Measurements from ENCODE around the gene C6orf132.

Gene C6orf132

DNA sequence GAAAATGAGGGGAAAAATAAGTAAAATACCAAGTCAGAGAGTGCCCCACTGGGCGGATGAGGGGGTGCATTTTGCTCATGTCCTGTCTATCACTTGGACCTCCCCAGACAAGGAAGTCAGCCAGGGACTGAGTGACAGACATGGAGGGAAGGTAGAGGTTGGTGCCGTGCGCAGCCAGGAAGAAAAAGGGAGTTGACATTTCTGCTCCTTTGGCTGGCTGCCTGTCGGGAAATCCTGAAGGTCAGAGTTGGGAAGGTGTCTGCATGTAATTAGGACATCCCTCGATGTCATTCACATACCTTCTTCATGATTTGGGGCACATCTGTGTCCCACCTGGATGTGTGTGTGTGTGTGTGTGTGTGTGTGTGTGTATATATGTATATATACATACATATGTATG is 39.7 kb upstream of the C6orf132 start:
- no peak for DNase-seq
- H2AK5ac ChIP-seq (ENCODE audit: low read length) = no peak overlapping the region
- H2BK15ac ChIP-seq (replicated peaks; ENCODE audit: low read depth) = no peak overlapping the region
- H2BK120ac ChIP-seq (ENCODE audit: low read depth, low read length) = no peak overlapping the region
- H3K79me1 ChIP-seq (ENCODE audit: low read length) = no peaks in the 10 kb centered on the region
- no peak overlapping the region for H3K27ac ChIP-seq (ENCODE audit: low read depth, low read length)
- no peaks in the 10 kb centered on the region for H3K79me2 ChIP-seq (ENCODE audit: control insufficient read depth, insufficient read depth, low read length)
- no peaks in the 10 kb centered on the region for H3K36me3 ChIP-seq (ENCODE audit: control insufficient read depth, insufficient read depth, low read length)
- H4K5ac ChIP-seq (ENCODE audit: low read length) = no peak overlapping the region
- no peak overlapping the region for H2BK5ac ChIP-seq (ENCODE audit: low read length)
- WGBS (ENCODE audit: extremely low coverage, insufficient coverage, low lambda C conversion rate) = no CpG with 5 or more reads among the region's 5 CpGs
- no peak overlapping the region for H3K23ac ChIP-seq (ENCODE audit: low read length)
- no peak overlapping the region for H3K9ac ChIP-seq (ENCODE audit: low read length)
- H3K18ac ChIP-seq (ENCODE audit: low read length) = no peak overlapping the region
- no peaks in the 10 kb centered on the region for H3K27me3 ChIP-seq (ENCODE audit: insufficient read depth, low read length, poor library complexity)
- no peak overlapping the region for H3K4me2 ChIP-seq (ENCODE audit: low read length)
- H3K4me1 ChIP-seq (ENCODE audit: control insufficient read depth, low read depth, low read length) = peaks cover 2% of the 10 kb centered on the region
- H3K4me3 ChIP-seq (ENCODE audit: low read length) = no peak overlapping the region
- H4K8ac ChIP-seq (ENCODE audit: low read depth, low read length) = no peak overlapping the region
- no peak overlapping the region for H3K4ac ChIP-seq (ENCODE audit: low read depth, low read length)
- H3K56ac ChIP-seq (ENCODE audit: low read length) = no peak overlapping the region

DNA sequence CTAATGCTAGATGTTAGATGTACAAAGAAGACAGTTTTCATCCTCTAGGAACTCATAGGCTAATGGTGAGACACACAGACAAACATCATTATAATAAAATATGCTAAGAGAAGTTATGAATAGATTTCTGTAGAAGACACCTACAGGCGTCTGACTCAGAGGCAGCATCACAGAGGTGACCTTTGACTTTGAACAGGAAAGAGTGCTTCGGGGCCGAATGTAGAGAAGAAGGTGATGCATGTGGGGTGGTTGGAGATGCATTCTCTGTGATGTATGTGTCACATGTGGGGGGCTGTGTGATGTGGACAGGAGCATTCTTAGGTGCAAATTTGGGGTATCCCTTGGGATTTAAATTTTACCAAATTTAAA is 37.5 kb upstream of the C6orf132 start:
- no peaks in the 10 kb centered on the region for H3K79me1 ChIP-seq (ENCODE audit: low read length)
- H4K8ac ChIP-seq (ENCODE audit: low read depth, low read length) = no peak overlapping the region
- no peak overlapping the region for H2BK5ac ChIP-seq (ENCODE audit: low read length)
- no peak overlapping the region for H2BK120ac ChIP-seq (ENCODE audit: low read depth, low read length)
- H3K4me1 ChIP-seq (ENCODE audit: control insufficient read depth, low read depth, low read length) = peaks cover 2% of the 10 kb centered on the region
- H2AK5ac ChIP-seq (ENCODE audit: low read length) = no peak overlapping the region
- DNase-seq = no peak
- H3K36me3 ChIP-seq (ENCODE audit: control insufficient read depth, insufficient read depth, low read length) = no peaks in the 10 kb centered on the region
- H3K18ac ChIP-seq (ENCODE audit: low read length) = no peak overlapping the region
- no peak overlapping the region for H2BK15ac ChIP-seq (replicated peaks; ENCODE audit: low read depth)
- H3K79me2 ChIP-seq (ENCODE audit: control insufficient read depth, insufficient read depth, low read length) = no peaks in the 10 kb centered on the region
- H3K27ac ChIP-seq (ENCODE audit: low read depth, low read length) = no peak overlapping the region
- H4K5ac ChIP-seq (ENCODE audit: low read length) = no peak overlapping the region
- no peak overlapping the region for H3K56ac ChIP-seq (ENCODE audit: low read length)
- H3K23ac ChIP-seq (ENCODE audit: low read length) = no peak overlapping the region
- H3K4me3 ChIP-seq (ENCODE audit: low read length) = no peak overlapping the region
- H3K27me3 ChIP-seq (ENCODE audit: insufficient read depth, low read length, poor library complexity) = no peaks in the 10 kb centered on the region
- no peak overlapping the region for H3K9ac ChIP-seq (ENCODE audit: low read length)
- WGBS (ENCODE audit: extremely low coverage, insufficient coverage, low lambda C conversion rate) = no CpG with 5 or more reads among the region's 3 CpGs
- no peak overlapping the region for H3K4ac ChIP-seq (ENCODE audit: low read depth, low read length)
- H3K4me2 ChIP-seq (ENCODE audit: low read length) = no peak overlapping the region

DNA sequence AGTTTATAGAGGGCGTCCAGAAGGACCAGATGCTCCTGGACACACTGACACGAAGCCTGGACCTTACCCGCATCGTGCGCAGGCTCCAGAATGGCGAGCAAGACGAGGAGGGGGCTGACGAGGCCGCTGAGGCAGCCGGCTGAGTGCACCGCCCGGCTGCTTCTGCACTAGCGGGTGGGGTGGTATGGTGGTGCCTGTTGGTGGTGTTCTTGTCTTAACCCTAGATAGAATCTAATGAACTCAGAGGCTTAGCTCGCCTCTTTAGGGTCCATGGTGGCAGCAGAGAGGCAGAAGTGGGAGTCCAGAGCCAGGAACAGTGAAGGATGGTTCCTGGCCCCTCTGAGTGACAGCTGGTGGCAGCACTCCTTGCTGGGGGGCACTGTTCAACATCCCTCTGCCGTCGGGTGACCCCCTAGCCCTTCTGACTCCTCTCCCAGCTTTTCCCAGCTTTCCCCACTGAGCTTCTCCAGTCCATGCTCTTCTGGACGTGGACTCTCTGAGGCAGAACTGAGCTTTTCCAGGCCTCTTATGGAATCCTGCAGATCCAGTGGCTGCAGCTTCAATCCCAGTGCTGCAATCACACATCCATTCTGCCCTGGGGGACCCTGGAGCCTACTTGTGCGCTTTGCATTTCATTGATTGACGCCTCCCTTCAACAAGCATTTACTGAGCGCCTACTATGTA is 37.0 kb upstream of the C6orf132 start:
- H3K9ac ChIP-seq (ENCODE audit: low read length) = no peak overlapping the region
- WGBS (ENCODE audit: extremely low coverage, insufficient coverage, low lambda C conversion rate) = no CpG with 5 or more reads among the region's 20 CpGs
- no peak overlapping the region for H3K27ac ChIP-seq (ENCODE audit: low read depth, low read length)
- H3K4me2 ChIP-seq (ENCODE audit: low read length) = no peak overlapping the region
- no peaks in the 10 kb centered on the region for H3K36me3 ChIP-seq (ENCODE audit: control insufficient read depth, insufficient read depth, low read length)
- no peak overlapping the region for H2BK15ac ChIP-seq (replicated peaks; ENCODE audit: low read depth)
- H2AK5ac ChIP-seq (ENCODE audit: low read length) = no peak overlapping the region
- H3K79me2 ChIP-seq (ENCODE audit: control insufficient read depth, insufficient read depth, low read length) = no peaks in the 10 kb centered on the region
- no peak overlapping the region for H3K23ac ChIP-seq (ENCODE audit: low read length)
- H2BK120ac ChIP-seq (ENCODE audit: low read depth, low read length) = no peak overlapping the region
- no peak overlapping the region for H2BK5ac ChIP-seq (ENCODE audit: low read length)
- H4K8ac ChIP-seq (ENCODE audit: low read depth, low read length) = no peak overlapping the region
- no peaks in the 10 kb centered on the region for H3K27me3 ChIP-seq (ENCODE audit: insufficient read depth, low read length, poor library complexity)
- no peaks in the 10 kb centered on the region for H3K79me1 ChIP-seq (ENCODE audit: low read length)
- no peak overlapping the region for H3K4ac ChIP-seq (ENCODE audit: low read depth, low read length)
- no peak for DNase-seq
- H3K18ac ChIP-seq (ENCODE audit: low read length) = no peak overlapping the region
- no peak overlapping the region for H3K56ac ChIP-seq (ENCODE audit: low read length)
- no peak overlapping the region for H4K5ac ChIP-seq (ENCODE audit: low read length)
- peaks cover 2% of the 10 kb centered on the region for H3K4me1 ChIP-seq (ENCODE audit: control insufficient read depth, low read depth, low read length)
- H3K4me3 ChIP-seq (ENCODE audit: low read length) = no peak overlapping the region

DNA sequence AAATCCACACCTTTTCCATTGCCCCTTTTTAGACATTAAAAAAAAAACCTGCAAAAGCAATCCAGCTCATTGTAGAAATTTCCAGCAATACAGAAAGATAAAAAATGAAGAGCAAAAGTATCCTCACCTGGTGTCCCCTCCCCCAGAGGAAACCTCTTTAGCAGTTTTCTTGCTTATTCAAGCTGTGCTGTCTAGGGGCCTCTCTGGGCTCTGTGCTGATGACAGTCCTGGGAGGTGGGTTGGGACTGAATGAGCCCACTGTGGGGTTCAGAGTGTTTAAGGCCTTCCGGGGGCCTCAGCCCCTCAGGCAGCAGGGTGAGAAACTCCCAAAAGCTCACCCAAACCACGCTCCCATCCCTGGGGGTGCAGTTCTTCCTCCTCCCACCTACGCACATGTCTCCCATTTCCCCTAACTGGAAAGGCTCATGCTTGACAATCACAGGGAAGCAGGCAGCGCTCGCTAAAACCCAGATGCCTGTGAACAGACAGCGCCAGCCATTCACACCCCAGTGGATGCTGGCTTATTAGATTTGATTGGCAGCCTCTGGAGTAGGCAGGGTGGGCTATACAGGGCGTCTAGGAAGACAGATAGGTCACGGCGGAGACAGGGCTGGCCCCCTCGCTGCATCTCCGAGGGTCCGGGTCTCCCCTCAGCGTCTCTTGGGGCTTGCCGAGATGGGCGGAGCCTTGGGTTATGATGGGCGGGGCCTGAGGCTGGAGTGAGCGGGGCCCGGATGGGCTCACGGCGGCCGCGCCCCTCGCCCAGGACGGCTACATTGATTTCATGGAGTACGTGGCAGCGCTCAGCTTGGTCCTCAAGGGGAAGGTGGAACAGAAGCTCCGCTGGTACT is 35.3 kb upstream of the C6orf132 start:
- no peaks in the 10 kb centered on the region for H3K79me1 ChIP-seq (ENCODE audit: low read length)
- no peak overlapping the region for H2AK5ac ChIP-seq (ENCODE audit: low read length)
- H2BK120ac ChIP-seq (ENCODE audit: low read depth, low read length) = no peak overlapping the region
- no peak overlapping the region for H3K23ac ChIP-seq (ENCODE audit: low read length)
- DNase-seq = peak; percentile 69
- H3K27ac ChIP-seq (ENCODE audit: low read depth, low read length) = no peak overlapping the region
- no peaks in the 10 kb centered on the region for H3K36me3 ChIP-seq (ENCODE audit: control insufficient read depth, insufficient read depth, low read length)
- H3K56ac ChIP-seq (ENCODE audit: low read length) = peak overlapping the region; percentile 61
- no CpG with 5 or more reads among the region's 27 CpGs for WGBS (ENCODE audit: extremely low coverage, insufficient coverage, low lambda C conversion rate)
- no peak overlapping the region for H2BK15ac ChIP-seq (replicated peaks; ENCODE audit: low read depth)
- H3K4me2 ChIP-seq (ENCODE audit: low read length) = peak overlapping the region; percentile 63
- peak overlapping the region; percentile 2 for H3K4me3 ChIP-seq (ENCODE audit: low read length)
- H3K79me2 ChIP-seq (ENCODE audit: control insufficient read depth, insufficient read depth, low read length) = no peaks in the 10 kb centered on the region
- no peak overlapping the region for H4K5ac ChIP-seq (ENCODE audit: low read length)
- no peak overlapping the region for H4K8ac ChIP-seq (ENCODE audit: low read depth, low read length)
- H3K9ac ChIP-seq (ENCODE audit: low read length) = peak overlapping the region; percentile 23
- peaks cover 2% of the 10 kb centered on the region for H3K4me1 ChIP-seq (ENCODE audit: control insufficient read depth, low read depth, low read length)
- no peak overlapping the region for H3K4ac ChIP-seq (ENCODE audit: low read depth, low read length)
- H2BK5ac ChIP-seq (ENCODE audit: low read length) = no peak overlapping the region
- no peaks in the 10 kb centered on the region for H3K27me3 ChIP-seq (ENCODE audit: insufficient read depth, low read length, poor library complexity)
- no peak overlapping the region for H3K18ac ChIP-seq (ENCODE audit: low read length)

DNA sequence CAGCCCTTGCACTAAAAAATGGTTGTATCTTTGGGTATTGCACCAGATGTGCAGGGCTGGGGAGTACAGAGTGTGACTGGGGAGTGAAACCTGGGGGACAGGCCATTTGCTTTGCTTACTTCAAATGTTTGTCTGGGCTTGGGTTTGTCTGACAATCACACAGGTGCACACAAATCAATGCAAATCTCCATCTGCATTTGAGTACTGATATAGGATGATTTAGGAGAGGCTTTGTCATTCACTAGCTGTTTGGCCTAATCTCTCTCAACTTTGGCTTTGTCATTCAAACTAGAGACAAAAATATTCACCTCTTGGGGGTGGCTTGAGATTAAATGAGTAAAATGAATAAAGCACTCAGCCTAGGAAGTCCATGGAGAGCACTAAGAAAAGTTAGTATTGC is 34.6 kb upstream of the C6orf132 start:
- H2AK5ac ChIP-seq (ENCODE audit: low read length) = no peak overlapping the region
- H2BK5ac ChIP-seq (ENCODE audit: low read length) = no peak overlapping the region
- H4K5ac ChIP-seq (ENCODE audit: low read length) = no peak overlapping the region
- H3K4me2 ChIP-seq (ENCODE audit: low read length) = no peak overlapping the region
- H2BK15ac ChIP-seq (replicated peaks; ENCODE audit: low read depth) = no peak overlapping the region
- no peak overlapping the region for H3K9ac ChIP-seq (ENCODE audit: low read length)
- H3K27ac ChIP-seq (ENCODE audit: low read depth, low read length) = no peak overlapping the region
- no peaks in the 10 kb centered on the region for H3K79me2 ChIP-seq (ENCODE audit: control insufficient read depth, insufficient read depth, low read length)
- no peak overlapping the region for H4K8ac ChIP-seq (ENCODE audit: low read depth, low read length)
- H2BK120ac ChIP-seq (ENCODE audit: low read depth, low read length) = no peak overlapping the region
- no peaks in the 10 kb centered on the region for H3K27me3 ChIP-seq (ENCODE audit: insufficient read depth, low read length, poor library complexity)
- no peak overlapping the region for H3K56ac ChIP-seq (ENCODE audit: low read length)
- H3K79me1 ChIP-seq (ENCODE audit: low read length) = no peaks in the 10 kb centered on the region
- DNase-seq = no peak
- no peaks in the 10 kb centered on the region for H3K36me3 ChIP-seq (ENCODE audit: control insufficient read depth, insufficient read depth, low read length)
- no peak overlapping the region for H3K4me3 ChIP-seq (ENCODE audit: low read length)
- H3K18ac ChIP-seq (ENCODE audit: low read length) = no peak overlapping the region
- H3K23ac ChIP-seq (ENCODE audit: low read length) = no peak overlapping the region
- no peak overlapping the region for H3K4ac ChIP-seq (ENCODE audit: low read depth, low read length)
- H3K4me1 ChIP-seq (ENCODE audit: control insufficient read depth, low read depth, low read length) = peaks cover 2% of the 10 kb centered on the region
